Stimulated activated CD8-positive, alpha-beta memory T cell treated with anti-CD3 and anti-CD28 coated beads, Interleukin-4, amount 100 ng/mL, for 4 hours (primary cell): Measurements from ENCODE around the gene TNFAIP2.

Source experiments
- DNase-seq, 2 donors: peaks; one replicate each; pipeline ENCODE4 v3.0.0-alpha.2; 2020; ENCODE audit warnings: low read depth in 2 of 2, low spot score in 1 of 2

TNFAIP2 gene, protein sequence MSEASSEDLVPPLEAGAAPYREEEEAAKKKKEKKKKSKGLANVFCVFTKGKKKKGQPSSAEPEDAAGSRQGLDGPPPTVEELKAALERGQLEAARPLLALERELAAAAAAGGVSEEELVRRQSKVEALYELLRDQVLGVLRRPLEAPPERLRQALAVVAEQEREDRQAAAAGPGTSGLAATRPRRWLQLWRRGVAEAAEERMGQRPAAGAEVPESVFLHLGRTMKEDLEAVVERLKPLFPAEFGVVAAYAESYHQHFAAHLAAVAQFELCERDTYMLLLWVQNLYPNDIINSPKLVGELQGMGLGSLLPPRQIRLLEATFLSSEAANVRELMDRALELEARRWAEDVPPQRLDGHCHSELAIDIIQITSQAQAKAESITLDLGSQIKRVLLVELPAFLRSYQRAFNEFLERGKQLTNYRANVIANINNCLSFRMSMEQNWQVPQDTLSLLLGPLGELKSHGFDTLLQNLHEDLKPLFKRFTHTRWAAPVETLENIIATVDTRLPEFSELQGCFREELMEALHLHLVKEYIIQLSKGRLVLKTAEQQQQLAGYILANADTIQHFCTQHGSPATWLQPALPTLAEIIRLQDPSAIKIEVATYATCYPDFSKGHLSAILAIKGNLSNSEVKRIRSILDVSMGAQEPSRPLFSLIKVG

DNA sequence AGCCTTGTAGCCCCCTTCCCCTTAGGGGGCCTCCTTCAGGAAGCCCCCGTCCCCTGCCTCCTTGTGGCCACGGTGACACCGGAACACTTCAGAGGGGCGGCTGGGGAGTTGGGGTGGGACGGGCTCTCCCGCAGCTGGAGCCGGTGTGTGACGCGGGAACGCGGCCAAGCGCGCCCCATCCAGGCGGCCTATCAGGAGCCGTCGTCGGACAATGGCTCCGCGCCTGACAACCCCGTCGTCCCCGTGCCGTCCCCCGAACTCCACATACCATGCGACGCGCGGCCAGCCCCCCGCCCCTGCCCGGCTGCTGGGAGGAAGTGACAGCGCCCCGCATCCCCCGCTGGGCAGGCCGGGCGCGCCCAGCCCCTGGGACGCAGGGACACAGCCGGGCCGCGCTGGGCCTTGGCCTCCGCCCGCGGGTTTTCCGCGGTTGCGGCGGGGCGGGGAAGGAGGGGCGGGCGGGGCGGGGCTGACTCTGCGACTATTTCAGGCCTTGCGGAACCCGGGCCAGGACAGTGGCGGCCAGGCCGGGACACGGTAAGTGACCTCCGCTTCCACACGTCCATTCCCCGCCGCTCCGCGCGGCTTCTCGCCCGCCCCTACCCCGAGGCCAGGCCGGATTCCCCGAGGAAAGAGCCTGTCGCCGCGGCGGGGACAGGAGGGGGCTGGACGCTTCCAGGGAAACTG lies at the start of gene TNFAIP2:
TSS of gene TNFAIP2 (plus strand) at position 515 of the 687 bp plus-strand sequence. CDS start 2,997 bp downstream, outside the sequence.
- DNase-seq, result no peak

- DNase-seq, result no peak
These were observed 49.2 kb upstream of the TNFAIP2 start for GRCh38 chr14:103073876-103074728.

- no peak for DNase-seq
These were observed 48.4 kb upstream of the TNFAIP2 start for GRCh38 chr14:103074729-103075367.

- peak; percentile 35 to 47 for DNase-seq
These were observed 44.9 kb upstream of the TNFAIP2 start for GRCh38 chr14:103078420-103078749.

- DNase-seq, result no peak
These were observed 44.2 kb upstream of the TNFAIP2 start for GRCh38 chr14:103078860-103079587.

DNA sequence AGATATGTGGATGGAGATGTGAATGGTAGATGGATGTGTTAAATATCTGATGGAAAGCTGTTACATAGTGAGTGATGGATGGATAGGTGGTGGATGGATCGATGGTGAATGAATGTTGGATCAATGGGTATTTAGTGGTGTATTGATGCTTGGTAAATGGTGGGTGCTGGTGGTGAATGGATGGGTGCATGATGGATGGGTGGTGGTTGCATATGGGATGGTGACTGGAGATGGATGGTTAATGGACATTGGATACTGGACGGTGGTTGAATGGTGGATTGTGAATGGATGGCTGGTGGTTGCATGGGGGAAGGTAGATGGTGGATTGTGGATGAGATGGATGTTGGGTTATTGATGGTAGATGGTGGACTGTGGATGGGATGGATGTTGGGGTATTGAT lies 41.3 kb upstream of the TNFAIP2 start:
- no peak for DNase-seq

DNA sequence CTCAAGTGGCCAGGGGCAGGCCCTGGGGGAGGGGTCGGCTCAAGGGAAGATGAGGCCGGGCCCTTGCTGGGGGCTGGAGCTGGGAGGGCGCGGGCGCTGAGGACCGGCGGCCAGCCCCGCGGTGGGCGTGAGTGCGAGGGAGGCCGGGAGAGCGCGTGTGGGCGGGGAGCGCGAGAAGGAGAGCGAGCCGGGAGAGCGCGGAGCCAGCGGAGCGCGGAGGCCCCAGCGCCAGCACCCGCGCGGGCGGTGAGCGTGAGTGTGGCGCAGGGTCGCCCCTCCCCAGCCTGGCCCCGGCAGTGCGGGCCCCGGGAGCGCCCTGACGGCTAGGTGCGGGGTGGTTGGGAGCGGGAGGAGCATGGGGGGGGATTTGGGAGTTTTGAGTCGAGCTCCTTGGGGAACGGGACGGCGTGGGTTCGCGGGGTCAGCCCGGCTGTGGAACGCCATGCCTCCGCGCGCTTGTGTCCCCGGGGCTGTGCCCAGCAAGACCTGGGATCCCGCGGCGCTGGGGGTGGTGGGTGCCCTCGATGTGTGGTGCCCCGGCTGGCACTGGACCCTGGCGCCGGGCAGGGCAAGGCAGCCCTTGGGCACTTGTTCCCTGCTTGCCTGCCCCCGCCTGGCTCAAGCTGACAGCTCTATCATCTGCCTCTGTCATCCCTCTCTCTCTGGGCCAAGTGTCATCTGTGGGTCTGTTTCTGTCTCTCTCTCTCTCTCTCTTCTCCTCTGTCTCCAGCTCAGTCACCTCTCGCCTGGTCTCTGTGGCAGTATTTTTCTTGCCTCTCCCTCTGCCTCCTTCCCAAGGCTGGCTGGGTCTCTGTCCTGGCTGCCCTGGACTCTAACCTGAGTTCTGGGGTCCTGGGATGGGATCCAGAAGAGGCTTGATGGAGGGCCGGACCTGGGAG lies 39.0 kb upstream of the TNFAIP2 start, which contains the start of gene LBHD2:
TSS of gene LBHD2 (plus strand) at position 190 of the 899 bp plus-strand sequence. CDS start 1,803 bp downstream, outside the sequence.
- DNase-seq, result no peak

- no peak for DNase-seq
These were observed 37.9 kb upstream of the TNFAIP2 start for GRCh38 chr14:103085106-103086091.

DNA sequence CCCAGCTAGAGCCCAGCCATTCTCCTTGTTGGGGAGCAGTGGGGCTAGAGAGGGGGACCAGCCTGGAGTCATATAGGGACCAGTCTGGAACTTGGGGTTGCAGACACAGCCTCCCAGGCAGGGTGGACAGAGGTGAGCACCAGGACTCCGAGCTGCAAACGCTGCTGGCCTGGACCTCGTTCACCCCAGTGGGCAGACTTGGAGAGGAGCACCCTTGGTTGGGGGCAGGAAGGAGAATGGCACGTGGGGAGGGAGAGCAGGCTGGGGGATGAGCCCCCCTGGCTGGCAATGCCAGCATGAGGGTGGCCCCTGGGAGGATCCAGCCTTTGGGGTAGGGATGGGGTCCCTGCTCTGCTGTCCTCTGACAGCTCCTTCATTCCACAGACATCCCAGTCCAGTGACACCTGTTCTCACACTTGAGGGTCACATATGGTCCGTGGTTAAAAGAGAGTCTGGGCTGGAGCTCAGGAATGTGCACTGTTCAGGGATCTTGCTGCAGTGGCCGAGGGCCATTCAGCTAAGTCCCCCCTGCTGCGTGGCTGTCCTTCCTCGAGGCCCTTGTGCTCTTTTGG lies 36.4 kb upstream of the TNFAIP2 start:
- no peak for DNase-seq

- no peak for DNase-seq
These were observed 35.9 kb upstream of the TNFAIP2 start for GRCh38 chr14:103087343-103087835.

DNA sequence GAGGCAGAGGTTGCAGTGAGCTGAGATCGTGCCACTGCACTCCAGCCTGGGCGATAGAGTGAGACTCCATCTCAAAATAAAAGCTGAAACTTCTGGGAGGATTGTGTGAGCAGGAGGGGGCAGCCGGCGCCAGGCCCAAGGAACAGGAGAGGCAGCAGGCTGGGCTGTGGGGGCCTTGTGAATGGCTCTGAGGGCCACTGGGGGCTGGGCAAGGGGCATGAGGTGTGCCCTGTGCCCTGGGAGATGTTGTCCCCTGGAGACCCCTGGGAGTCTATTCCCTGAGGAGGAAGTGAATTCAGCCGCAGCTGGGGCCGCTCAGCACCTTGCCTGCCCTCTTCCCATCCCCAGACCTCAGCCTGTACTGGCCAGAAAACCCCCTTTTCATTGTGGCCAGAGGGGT lies 34.3 kb upstream of the TNFAIP2 start:
- DNase-seq, result no peak

- no peak for DNase-seq
These were observed 33.6 kb upstream of the TNFAIP2 start for GRCh38 chr14:103089386-103090335.

- no peak for DNase-seq
These were observed 32.7 kb upstream of the TNFAIP2 start for GRCh38 chr14:103090481-103091020.

DNA sequence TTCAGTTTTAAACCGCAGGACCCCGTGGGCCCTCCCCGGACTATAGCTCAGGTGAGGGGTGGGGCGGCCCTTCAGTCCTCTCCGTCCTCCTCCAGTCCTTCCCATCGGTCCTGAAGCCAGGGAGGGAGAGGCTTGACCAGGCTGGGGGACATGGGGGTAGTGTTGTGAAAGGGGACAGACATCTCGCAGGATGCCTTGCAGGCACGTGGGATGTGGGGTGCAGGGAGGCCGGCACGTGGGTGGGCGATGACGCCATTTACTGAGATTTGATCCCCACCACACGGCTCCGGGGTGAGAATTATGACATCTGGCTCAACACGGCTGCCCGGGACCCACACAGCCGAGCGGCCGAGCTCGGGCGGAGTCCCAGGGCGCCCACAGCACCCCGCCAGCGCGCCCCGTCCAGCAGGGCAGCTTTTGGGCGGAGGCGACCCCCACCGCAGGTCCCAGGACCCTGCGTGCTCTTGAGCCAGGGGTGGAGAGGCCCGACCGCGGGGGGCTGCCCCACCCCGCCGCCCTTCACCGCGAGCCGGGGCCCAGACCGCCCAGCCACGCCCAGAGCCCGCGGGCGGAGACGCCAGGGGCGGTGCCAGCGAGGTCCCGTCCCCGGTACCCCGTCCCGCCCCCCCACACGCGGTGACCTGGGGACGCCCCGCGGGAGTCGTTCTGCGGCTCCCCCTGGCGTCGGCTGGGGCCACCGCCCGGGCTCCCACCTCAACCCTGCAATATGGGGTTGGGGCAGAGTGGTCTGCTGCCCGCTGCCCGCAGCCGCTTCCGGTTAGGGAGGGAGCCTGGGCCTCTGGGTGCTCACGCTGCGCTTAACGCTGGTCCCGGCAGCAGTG lies 32.0 kb upstream of the TNFAIP2 start:
- DNase-seq, result peak; percentile 50 to 64

- DNase-seq, result no peak
These were observed 31.4 kb upstream of the TNFAIP2 start for GRCh38 chr14:103091883-103092222.
